HG03521 (cell line): ENCODE measurements around the gene HIVEP3.
A peak's percentile ranks its signal among the peaks of the same experiment; 100 is the strongest.

Source experiments
- ATAC-seq: cut with Tn5 transposase; IDR thresholded peaks from one replicate; pipeline ENCODE4 v1.9.1; 2021; ENCODE audit warnings: mild to moderate bottlenecking, moderate library complexity; ENCODE audit not compliant: unreplicated experiment

Gene HIVEP3

DNA sequence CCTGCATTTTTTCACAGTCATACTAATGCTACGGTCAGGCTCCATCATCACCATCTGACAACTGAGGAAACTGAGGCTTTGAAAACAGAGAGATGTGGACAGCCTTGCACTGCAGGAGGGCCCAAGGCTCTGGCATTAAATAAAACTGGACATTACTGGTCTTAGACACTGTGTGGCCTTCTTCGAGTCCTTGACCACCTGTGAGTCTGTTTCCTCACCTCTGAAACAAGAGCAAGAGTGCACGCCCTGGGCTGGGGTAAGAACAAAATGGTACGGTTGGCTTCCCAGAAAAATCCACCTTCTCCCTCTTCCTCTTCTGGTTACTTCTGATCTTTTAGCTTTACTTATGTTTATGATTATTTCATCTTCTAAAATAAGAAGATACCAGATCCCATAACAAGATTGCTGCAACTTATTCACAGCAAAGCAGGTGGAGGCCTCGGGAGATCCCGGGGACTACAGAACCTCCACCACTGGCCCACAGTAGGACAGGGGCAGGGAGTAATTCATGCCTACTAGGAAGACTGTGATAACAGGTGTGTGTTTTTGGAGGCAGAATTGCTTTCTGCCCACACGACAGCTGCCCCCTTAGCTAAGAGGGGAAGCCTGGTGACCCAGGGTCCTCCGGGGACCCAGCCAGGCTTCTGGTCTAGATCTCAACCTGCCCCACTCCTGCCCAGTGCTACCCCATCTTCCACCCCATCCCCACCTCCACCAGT is 277.8 kb downstream of the HIVEP3 start:
- no peak for ATAC-seq

DNA sequence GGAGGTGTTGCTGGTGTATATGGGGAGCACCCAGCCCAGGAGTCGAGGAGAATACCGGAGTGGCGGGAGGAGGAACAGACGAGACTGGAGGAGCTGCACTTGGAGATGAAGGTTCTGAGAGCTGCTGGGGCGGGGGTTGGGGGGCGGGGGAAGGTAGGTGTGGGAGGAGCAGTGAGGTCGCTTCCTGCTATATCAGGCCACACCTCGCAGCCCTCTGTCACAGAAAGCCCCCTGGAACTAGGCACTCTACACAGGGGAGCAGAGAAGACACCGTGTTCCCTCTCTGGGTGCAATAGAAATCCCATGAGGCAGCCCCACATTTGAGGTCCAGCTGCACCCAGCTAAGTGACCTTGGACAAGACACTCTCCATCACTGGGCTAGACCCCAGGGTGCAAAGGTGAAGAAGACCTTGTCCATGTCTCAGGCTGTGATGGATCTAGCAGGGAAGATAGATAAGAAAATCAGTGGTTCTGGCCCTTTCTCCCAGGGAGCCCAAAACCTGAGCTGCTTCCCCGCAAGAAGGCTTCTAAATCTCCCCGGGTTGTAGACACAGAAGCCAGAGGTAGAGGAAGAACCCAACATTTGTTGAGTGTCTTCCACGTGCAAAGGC is 278.5 kb downstream of the HIVEP3 start:
- ATAC-seq: no peak

DNA sequence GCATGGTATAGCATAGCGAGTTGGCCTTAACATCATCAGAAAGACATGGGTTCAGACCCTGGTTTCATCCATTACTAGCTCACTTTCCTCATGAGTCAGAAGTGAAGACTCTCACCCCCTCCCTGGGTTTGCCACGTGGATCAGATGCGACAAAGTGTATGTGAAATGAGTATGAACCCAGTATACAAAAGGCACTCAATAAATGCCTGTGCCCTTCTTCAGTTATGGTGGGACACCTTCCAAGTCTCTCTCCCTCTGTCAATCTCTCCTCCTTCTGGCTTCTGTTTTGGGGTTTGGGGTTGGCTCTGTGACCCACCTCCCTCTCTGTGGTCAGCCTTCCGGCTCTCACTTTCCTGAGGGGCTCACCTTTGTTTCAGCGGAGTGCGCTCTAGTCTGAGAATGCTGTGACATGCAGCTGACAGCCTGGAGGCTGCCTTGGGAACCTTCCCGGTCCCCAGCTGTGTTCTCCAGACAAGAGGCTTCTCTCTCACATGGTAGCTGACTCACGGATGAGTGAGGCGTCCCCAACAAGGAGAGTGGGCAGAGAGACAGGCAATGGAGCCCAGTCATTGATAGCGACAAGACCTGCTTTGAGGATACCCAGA is 279.3 kb downstream of the HIVEP3 start:
- ATAC-seq: no peak

DNA sequence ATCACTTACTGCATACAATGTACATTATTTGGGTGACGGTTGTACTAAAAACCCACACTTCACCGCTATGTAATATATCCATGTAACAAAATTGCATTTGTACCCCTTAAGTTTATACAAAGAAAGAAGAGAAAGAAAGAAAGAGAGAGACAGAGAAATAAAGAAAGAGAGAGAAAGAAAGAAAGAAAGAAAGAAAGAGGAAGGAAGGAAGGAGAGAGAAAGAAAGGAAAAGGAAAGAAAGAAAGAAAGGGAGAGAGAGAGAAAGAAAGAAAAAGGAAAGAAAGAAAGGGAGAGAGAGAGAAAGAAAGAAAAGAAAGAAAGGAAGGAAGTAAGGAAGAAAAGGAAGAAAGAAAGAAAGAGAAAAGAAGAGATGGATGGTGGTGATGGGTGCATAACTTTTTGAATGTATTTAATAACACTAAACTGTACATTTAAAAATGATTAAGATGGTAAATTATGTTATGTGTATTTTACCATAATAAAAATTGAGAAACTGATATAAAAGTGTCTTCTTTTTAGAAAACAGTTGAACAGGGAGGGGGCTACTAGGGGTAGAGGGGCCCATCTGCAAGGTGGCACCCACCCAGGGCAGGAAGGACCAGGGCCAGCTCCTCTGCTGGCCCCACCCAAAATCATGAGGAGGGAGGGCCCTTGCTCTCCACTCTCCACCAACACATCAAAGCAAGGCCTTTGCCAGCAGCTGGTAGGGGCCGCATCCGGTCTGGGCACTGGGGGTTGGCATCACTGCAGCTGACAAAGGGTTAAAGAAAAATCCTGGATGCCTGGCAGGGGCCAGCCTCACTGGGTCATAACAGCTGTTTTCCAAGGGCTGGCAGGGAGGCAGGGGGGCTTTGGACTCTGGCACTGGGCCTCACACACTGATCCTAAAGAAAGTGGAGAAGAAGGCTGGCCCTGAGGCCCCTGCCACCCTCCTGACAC is 280.4 kb downstream of the HIVEP3 start:
- ATAC-seq: no peak

DNA sequence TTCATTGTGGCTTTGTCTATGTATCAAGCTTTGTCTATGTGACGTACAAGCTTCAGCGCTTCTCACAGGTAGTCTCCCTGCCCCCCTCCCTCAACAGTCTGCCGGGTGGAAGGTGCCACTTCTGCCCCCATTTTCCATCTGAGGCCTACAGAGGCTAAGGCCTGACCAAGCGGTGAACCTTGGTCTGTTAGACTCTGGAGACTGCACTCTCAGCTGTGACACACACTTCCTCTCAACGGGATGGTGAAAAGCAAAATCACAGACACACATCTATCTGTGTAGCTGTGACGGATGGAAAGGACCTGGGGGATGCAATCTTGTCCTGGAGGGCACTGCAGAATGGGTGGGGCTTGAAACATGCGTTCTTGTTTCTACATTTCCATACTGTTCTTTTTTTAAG is 281.4 kb downstream of the HIVEP3 start:
- ATAC-seq: no peak

DNA sequence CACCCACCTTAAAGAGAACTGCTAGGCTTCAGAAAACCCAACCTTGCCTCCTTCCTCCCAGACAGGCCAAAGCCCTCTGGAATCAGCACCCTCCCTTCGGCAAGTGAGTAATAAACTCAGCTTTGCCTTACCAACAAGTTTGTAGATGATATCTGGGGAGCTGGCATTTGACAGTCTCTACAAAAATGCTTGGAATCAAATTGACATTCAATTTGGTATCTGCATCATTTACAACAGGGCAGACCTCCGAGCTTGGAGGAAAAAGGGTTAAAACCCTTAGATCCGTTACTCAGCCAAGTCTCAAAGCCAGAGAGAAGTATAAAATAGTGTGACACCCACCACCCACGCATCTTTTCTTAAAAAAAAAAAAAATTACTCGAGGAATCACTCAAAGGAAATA is 285.0 kb downstream of the HIVEP3 start:
- ATAC-seq: no peak

DNA sequence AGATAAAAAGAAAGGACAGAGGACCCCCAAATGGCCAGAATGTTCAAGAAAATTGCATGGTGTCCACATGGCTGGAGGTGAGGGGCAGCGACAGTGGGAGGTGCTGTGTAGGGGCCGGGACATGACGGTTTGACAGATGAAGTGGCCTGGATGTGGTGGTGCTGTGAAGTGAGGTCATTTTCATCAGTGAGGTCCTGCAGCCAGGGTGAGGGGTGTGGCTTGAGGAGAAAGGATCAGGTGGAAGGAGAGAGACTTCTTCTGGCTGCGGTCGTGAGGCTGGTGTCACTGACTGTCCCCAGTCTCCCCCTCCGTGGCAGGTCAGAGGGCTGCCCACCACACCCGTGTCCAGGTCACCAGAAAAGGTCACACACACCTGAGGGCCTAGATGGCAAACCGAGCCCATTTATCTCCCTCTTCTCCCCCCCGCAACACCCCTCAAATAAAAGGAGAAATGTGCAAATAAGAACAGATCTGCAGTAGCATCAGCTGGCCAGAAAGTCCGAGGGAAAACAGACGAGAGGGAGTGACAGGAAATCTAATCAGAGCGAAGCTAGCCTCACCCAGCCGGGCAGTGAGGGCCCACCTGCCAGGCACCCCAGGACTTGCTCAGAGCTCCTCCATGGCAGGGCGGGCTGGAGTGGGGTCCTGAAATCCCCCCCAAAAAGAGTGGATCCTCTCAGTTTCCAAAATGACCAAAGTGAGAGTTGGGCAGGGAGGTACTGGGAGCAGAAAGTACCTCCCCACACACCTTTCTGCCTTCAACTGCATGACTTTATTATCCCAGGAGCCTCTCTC is 285.7 kb downstream of the HIVEP3 start:
- no peak for ATAC-seq

DNA sequence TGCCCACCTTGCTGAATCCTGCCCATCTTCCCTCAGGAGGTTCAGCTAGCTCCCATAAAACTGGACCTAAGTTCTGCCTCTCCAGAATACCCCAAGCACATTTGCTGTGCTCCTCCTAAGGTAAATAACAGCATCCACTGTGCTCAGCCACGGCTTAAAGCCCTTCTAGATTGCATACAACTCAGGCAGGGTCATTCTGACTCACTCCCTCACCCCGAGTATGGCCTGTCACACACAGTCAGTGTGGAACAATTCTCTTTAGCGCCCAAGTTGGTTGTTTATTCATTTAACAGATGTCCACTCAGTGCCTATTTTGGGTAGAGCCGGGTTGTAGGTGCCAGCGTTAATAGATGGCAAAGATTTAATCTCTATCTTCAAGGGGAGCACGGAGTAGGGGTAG is 286.8 kb downstream of the HIVEP3 start:
- no peak for ATAC-seq

DNA sequence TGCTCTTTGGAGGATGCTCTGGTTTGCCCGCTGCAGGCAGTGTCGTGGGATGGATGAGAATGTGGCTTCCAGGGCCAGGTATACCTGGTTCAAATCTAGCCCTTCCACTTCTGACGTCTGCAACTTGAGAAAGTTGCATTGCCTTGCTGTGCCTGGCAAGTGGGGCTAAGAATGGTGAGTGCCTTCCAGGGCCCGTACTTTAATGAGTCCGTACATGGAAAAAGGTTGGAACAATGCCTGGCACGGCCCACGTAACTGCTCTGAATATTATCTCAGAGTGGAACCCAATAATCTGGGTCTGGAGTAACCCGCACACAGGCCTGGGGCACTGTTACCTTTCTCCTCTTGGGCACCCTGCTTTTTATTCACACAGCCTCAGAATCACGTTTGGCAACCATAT is 287.6 kb downstream of the HIVEP3 start:
- ATAC-seq: no peak

DNA sequence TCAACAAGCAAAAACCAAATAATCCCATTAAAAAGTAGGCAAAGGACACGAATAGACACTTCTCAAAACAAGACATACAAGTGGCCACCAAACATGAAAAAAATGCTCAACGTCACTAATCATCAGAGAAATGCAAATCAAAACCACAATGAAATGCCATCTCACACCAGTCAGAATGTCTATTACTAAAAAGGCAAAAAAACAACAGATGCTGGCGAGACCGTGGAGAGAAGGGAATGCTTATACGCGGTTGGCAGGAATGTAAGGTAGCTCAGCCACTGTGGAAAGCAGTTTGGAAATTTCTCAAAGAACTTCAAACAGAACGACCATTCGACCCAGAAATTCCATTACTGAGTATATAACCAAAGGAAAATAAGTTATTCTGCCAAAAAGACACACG is 289.2 kb downstream of the HIVEP3 start:
- no peak for ATAC-seq

DNA sequence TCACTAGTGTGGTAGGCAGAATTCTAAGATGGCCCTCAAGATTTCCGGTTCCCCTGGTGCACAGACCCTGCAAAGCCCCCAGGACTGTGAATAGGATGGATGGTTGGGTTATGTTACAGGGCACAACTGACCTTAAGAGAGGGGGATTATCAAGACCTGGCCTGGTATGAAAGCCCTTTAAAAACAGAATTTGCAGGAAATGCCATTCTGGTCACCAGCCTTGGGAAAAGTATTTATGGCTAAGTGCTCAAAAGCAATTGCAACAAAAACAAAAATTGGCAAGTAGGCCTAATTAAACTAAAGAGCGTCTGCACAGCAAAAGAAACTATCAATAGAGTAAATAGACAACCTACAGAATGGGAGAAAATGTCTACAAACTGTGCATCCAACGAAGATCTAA is 289.6 kb downstream of the HIVEP3 start:
- ATAC-seq: no peak

DNA sequence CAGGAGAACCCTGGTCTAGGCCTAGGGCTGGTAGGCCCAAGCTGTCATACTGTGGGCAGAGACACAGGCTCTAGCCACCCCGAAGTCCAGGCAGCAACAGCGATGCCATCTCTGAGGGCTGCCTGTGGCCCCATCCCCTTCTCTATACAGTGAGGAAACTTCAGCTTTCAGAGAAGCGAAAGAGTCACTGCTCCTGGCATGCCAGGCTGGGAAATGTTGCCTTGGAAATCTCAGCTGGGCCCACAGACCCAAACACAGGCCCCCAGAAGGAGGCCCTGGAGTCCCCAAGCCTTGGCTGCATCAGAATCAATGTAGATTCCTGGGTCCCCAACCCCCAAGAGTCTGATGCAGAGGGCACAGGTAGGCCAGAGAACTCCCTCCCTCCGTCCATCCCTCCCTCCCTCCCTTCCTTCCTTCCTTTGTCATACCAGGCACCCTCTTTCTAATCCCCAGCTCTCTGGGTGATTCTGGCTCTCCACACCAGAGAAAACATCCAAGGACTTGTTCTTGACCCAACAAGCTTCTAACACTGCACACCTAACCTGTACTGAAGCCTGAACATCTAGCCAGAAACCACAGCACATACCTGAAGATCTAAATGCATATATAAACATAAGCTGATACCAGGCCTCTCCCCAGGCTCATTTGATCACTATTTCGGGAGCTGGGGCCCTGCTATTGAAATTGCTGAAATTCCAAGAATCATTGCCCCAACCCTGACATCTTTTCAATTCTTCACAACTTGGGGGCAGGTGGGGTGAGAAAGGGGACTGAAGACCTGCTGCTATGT is 291.0 kb downstream of the HIVEP3 start:
- ATAC-seq: no peak

DNA sequence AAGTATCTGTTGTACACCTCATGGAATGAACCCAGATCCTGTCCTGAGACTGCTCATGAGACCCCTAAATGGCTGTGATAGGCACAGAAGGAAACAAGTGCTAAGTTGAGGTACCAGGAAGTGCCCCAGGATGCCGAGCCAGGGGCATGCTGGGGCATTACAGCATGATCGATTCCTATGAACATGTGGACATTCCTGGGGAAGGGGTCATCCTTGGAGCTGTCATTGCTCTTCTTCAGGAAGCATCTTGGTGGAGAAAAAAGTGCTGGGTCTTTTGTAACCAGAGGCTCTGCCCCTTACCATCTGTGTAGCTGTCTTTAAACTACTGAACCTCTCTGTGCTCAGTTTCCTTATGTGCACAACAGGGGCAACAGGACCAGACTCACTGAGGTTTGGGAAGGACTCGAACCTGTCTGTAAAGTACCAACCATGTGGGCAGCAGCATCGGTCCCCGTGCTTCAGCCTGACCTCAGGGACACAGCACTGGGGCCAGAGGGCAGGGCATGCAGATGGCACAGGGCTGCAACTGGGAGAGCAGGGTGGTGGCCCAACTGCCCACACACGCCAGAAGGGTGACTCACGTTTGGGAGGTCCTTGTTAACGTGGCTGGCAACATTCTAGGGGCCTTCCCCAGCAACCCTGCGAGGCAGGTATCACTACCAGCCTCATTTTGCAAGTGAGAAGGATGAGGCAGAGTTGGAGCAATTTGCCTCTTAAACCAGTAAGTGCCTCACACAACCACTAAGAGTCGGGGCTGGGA is 291.9 kb downstream of the HIVEP3 start:
- no peak for ATAC-seq

DNA sequence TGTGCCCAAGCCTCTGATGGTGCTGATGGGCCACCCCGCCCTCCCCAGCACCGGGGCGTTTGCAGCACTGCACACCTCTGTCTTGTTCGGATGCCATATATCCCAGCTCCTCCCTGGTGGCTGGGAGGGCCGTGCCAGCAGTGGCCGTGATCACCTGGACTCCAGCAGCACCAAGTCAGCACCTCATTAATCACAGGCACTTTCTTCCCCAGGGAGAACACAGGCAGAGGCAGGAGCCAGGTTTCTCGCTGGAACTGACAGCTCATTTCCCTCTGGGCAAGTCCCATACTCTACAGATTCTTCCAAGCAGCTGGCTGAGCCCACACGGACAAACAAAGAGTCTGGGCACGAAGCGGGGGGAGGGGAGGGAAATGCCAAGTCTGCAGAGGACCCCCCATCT is 292.6 kb downstream of the HIVEP3 start:
- no peak for ATAC-seq

DNA sequence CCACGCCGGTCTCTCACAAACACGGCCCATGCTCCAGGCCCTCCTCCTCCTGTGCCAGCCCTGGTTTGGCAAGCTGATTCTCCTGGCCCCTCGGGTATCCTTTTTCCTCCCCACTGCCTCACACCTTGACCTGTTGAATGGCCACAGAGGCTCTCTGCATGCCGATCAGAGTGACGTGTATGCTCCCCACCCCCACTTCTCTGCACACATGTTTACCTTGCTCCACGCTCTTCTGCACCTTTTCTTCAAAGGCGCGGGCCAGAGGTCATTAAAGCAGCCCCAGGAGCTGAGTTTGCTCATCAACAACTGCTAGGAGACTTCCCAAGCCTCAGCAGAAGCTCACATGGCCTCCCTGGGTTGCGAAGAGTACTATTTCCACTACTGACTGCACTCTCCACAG is 295.0 kb downstream of the HIVEP3 start:
- ATAC-seq: peak; percentile 21

DNA sequence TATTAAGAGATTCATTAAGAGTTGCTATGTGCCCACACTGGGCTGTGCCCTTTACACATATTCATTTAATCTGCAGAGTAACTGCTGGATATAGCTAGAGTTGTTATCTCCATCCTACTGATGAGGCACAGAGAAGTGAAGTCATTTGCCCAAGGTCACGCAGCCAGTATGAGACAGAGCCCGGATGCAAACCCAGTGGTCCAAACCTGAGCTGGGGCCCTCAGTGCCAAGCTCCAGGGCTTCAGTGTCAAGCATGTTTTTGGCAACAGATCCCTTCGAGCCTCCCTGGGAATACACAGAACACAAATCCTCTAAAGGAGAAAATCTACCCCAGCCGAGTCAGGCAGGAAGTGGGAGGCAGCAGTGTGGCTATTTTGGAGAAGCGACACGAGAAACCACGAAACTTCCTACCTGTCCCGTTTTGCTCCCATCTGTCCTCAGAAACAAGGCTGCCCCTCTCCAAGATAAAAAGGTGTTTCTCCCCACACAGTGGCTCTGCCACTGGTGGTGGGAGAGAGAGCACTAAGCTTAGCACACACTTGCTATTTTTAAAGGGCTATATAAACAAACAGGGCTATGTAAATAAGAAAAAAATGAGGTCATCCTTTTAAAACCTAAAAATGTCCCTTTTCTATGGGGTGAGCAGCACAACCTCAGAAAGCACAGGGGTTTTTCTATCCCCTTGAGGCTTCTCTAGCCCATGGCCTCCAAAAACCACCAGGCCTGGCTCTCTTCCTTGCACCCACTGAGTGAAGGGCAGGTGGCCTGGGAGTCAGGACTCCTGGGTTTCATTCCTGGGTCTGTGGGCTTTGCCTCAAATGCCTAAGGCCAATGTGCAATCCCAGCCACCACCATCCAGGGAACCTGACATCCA is 295.6 kb downstream of the HIVEP3 start:
- peak; percentile 63 for ATAC-seq

DNA sequence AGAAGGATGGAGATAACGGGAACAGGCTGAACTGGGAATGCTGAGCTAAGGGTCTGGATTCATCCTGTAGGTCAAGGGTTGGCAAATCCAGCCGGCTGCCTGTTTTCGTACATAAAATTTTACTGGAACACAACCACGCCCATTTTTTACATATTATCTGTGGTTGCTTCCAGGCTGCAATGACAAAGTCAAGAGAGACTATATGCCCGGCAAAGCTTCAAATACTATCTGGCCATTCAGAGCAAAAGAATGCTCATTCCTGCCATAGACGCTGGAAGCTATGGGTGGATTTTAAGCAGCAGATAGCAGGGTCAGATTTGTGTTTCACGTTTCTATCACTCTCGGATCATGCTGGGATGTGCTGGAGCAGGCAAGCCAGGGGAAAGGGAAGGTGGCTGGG is 296.3 kb downstream of the HIVEP3 start:
- no peak for ATAC-seq

DNA sequence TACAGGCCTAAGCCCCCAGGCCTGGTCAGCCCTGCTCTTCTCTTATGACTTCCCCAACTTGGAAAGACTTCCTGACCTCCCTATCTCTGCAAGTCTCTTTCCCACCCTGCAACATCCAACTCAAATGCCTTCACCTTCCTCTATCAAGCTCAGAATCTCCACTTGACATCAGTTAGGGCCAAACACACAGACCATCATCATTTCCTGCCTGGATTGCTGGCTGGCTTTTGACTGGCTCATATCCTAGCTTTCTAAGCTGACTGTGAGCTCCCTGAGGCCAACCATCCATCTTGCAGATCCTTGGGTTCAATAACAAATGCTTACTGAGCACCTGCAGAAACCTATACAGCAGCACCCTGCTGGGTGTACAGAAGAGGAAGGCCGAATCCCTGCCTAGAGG is 296.9 kb downstream of the HIVEP3 start:
- no peak for ATAC-seq
